HEK293T (cell line): ENCODE data around the gene MTERF4.

Experiments
- FOXA1 ChIP-seq: fragments of 450-650 bp; IDR thresholded peaks from 2 replicates; pipeline ENCODE4 v1.6.1; 2016; ENCODE audit warnings: mild to moderate bottlenecking
- FOXK2 ChIP-seq: fragments of 450-650 bp; IDR thresholded peaks from 2 replicates; pipeline ENCODE4 v1.6.1; 2016; ENCODE audit warnings: mild to moderate bottlenecking
- FOXM1 ChIP-seq: fragments of 450-650 bp; IDR thresholded peaks from 2 replicates; pipeline ENCODE4 v1.6.1; 2017; ENCODE audit warnings: mild to moderate bottlenecking, borderline replicate concordance
- HDGF ChIP-seq: fragments of 450-650 bp; IDR thresholded peaks from 2 replicates; pipeline ENCODE4 v1.6.1; 2017; ENCODE audit warnings: antibody characterized with exemption, borderline replicate concordance
- L3MBTL2 ChIP-seq: fragments of 450-650 bp; conservative IDR thresholded peaks from 2 replicates; pipeline ENCODE4 v1.6.1; 2016; ENCODE audit warnings: mild to moderate bottlenecking
- LEF1 ChIP-seq: fragments of 450-650 bp; IDR thresholded peaks from 2 replicates; pipeline ENCODE4 v1.6.1; 2017; ENCODE audit warnings: mild to moderate bottlenecking, borderline replicate concordance
- NFRKB ChIP-seq: fragments of 450-650 bp; IDR thresholded peaks from 2 replicates; pipeline ENCODE4 v1.6.1; 2016; ENCODE audit warnings: mild to moderate bottlenecking, moderate library complexity
- SP1 ChIP-seq: fragments of 450-650 bp; IDR thresholded peaks from 2 replicates; pipeline ENCODE4 v1.6.1; 2017
- SUZ12 ChIP-seq: fragments of 450-650 bp; IDR thresholded peaks from 2 replicates; pipeline ENCODE4 v1.6.1; 2016; ENCODE audit warnings: mild to moderate bottlenecking
- TARDBP ChIP-seq: fragments of 450-650 bp; IDR thresholded peaks from 2 replicates; pipeline ENCODE4 v1.6.1; 2016
- ZNF384 ChIP-seq: fragments of 450-650 bp; IDR thresholded peaks from 2 replicates; pipeline ENCODE4 v1.6.1; 2016
- TF ChIP-seq, protein P1 (sequence below): fragments of 450-650 bp; IDR thresholded peaks from 2 replicates; pipeline ENCODE4 v1.6.1; 2016

DNA sequence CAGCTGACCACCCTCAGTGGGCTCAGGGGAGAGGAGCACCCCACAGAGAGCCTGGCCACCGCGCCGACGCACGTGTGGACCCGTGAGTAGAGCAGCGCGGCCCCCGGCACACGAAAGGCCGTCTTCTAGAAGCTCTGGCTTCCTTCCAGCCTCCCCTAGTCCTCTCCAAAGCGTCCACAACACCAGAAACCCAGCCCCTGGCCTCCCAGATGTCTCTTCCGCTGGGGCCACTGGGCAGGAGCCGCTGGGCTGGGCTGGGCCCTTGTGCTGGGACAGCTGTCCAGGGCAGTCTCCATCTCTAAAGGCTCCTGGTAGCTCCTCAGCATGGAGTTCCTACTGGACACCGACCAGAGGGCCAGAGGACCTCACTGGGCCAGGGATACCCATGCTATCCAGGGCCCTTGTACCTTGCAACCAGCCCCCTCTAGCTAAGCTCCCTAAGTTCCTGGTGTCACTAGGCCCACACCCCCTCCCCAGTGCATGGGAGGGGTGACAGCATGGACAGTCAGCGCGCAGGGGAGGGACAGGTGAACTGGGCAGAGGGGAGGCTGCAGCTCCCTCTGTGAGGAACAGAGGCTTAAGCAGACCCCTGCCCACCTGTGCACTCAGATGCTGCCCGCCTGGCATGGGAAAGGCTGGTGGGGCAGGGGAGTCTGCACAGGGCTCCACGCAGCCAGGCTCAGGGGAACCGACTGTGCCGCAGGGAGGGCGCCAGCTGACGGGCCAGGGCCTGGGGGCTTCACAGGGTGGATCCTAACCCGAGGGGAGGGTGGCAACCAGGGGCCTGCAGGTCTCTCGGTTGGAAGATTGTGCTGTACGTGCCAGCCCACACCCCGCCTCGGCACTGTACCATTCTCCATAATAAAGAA lies 32.9 kb downstream of the MTERF4 start:
- TF ChIP-seq FOXA1 (no peak), TARDBP (no peak), SUZ12 (no peak), HDGF (no peak), ZNF384 (no peak), SP1 (no peak), FOXK2 (no peak), FOXM1 (no peak), NFRKB (no peak), L3MBTL2 (no peak), LEF1 (no peak)
- TF ChIP-seq, protein P1, sequence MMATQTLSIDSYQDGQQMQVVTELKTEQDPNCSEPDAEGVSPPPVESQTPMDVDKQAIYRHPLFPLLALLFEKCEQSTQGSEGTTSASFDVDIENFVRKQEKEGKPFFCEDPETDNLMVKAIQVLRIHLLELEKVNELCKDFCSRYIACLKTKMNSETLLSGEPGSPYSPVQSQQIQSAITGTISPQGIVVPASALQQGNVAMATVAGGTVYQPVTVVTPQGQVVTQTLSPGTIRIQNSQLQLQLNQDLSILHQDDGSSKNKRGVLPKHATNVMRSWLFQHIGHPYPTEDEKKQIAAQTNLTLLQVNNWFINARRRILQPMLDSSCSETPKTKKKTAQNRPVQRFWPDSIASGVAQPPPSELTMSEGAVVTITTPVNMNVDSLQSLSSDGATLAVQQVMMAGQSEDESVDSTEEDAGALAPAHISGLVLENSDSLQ = no peak
